Spleen (tissue), 7 donors: ENCODE results near the gene SLC4A8.

ENCODE experiments used
- CTCF ChIP-seq, 11 experiments: fragments of 200-600 bp in 7 of 11; fragments of 450-650 bp in 4 of 11; sonication (generic) in 4 of 11; IDR thresholded peaks in 8 of 11; conservative IDR thresholded peaks in 3 of 11; 1 replicate in 7 of 11; 2 replicates in 4 of 11; pipeline versions ENCODE4 v1.4.0 to v1.8.0; 2016 to 2021; ENCODE audit warnings: antibody characterized with exemption in 11 of 11, inconsistent platforms in 4 of 11, mild to moderate bottlenecking in 1 of 11
- POLR2A ChIP-seq, 3 donors: fragments of 450-650 bp; IDR thresholded peaks; one replicate each; pipeline ENCODE4 v1.5.1; 2017; ENCODE audit warnings: antibody characterized with exemption in 3 of 3, mild to moderate bottlenecking in 1 of 3
- POLR2AphosphoS5 ChIP-seq, 3 donors: sonication (generic); formaldehyde crosslinking; IDR thresholded peaks; one replicate each; pipeline ENCODE4 v1.5.1; 2017; ENCODE audit warnings: antibody characterized with exemption in 3 of 3
- donor health status: DM: no; HTN: no; CAD: no; lungs with moderate emphysema.
- donor health status: DM: no; HTN: no; CAD: no.
- donor health status: DM: no; HTN: no; CAD: no.

- TF ChIP-seq CTCF (IDR thresholded peaks at IDR 0.05 in 8 of 11, conservative IDR thresholded peaks at IDR 0.05 in 3 of 11) (no peak), POLR2A (IDR thresholded peaks at IDR 0.05) (no peak), POLR2AphosphoS5 (IDR thresholded peaks at IDR 0.05) (no peak)
These were observed 43.2 kb upstream of the SLC4A8 start for GRCh38 chr12:51381226-51382079.
